Ascending aorta (tissue), 2 donors: ENCODE data around the gene TLCD3A. TPM values are rescaled to one million over a fixed set of nuclear protein-coding genes. Genes with fewer than 3 reads are reported as not detected.
"Not testable (repeated sequence)": the region's sequence is repeated elsewhere in the genome, so short reads cannot be mapped to it uniquely, and the experiment has no call there.

Source experiments
- DNase-seq, 2 donors: peaks; one replicate each; pipeline ENCODE4 v3.0.0-alpha.2; 2019; ENCODE audit warnings: low spot score in 2 of 2
- H3K27ac ChIP-seq, 2 donors: fragments of 200-600 bp; sonication (generic); one replicate each; pipeline ENCODE4 v1.5.1; 2016 to 2017; ENCODE audit warnings: mild to moderate bottlenecking in 1 of 2
- H3K27me3 ChIP-seq: fragments of 200-600 bp; sonication (generic); one replicate; pipeline ENCODE4 v1.5.1; 2017
- H3K36me3 ChIP-seq, 2 donors: fragments of 200-600 bp; sonication (generic); one replicate each; pipeline ENCODE4 v1.5.1; 2016
- H3K4me1 ChIP-seq, 2 donors: fragments of 200-600 bp; sonication (generic); one replicate each; pipeline ENCODE4 v1.5.1; 2016 to 2017; ENCODE audit warnings: mild to moderate bottlenecking in 1 of 2
- H3K4me3 ChIP-seq, 2 donors: fragments of 200-600 bp; sonication (generic); one replicate each; pipeline ENCODE4 v1.5.1; 2016 to 2017; ENCODE audit warnings: mild to moderate bottlenecking in 1 of 2
- H3K9me3 ChIP-seq, 2 donors: fragments of 200-600 bp; sonication (generic); one replicate each; pipeline ENCODE4 v1.5.1; 2016
- CTCF ChIP-seq, 3 experiments: fragments of 200-600 bp in 2 of 3; fragments of 450-650 bp in 1 of 3; sonication (generic) in 2 of 3; IDR thresholded peaks; one replicate each; pipeline ENCODE4 v1.5.1; 2016 to 2019; ENCODE audit warnings: antibody characterized with exemption in 3 of 3, mild to moderate bottlenecking in 1 of 3, moderate library complexity in 1 of 3
- intact Hi-C: fragments of 100-400 bp; cut with DNase I; formaldehyde crosslinking; loops from one replicate; pipeline ENCODE4 v1.15.1; 2023
- total RNA-seq: library from RNA; depleted of rRNA; stranded (reverse); fragments of >200 nt; gene quantifications from one replicate; pipeline ENCODE4 v1.1.0, GENCODE V29; 2016

Gene TLCD3A
- total RNA-seq, 1 donor from 2014 or later: 21.9 TPM

DNA sequence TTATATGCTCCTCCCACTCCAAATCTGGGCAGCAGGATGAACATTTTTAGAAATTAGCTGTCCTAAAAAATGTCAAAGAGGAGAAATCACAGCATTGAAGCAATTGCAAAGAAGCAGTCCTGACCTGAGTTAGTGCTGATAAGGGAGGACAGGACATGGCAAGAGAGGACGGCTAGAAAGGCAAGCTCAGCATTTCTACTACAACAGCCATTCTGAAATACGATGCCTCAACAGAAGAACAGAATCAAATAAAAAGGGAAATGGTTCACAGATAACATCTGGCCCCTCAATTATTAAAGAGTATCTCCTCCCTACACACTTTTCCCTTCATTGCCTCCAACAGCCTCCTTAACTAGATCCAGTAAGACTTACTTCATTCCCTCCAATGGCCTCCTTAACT is 36.0 kb upstream of the TLCD3A start:
- intact Hi-C loops: no loop called here
- no peak for DNase-seq
- H3K9me3 ChIP-seq: no peaks in the 10 kb centered on the region
- H3K36me3 ChIP-seq: peaks cover 33 to 53% of the 10 kb centered on the region in 2 donors
- no peaks in the 10 kb centered on the region for H3K4me1 ChIP-seq
- no peak overlapping the region for H3K4me3 ChIP-seq
- no peak for TF ChIP-seq CTCF (IDR thresholded peaks at IDR 0.05)
- H3K27me3 ChIP-seq: no peaks in the 10 kb centered on the region
- H3K27ac ChIP-seq: no peak overlapping the region

GRCh38 chr17:697682-698081 is 34.7 kb upstream of the TLCD3A start:
- Histone ChIP-seq H3K9me3 (no peaks in the 10 kb centered on the region), H3K4me1 (no peaks in the 10 kb centered on the region), H3K4me3 (no peak overlapping the region), H3K27ac (no peak overlapping the region), H3K36me3 (peaks cover 27 to 55% of the 10 kb centered on the region in 2 donors), H3K27me3 (no peaks in the 10 kb centered on the region)
- no peak for DNase-seq
- intact Hi-C loops: no loop called here
- TF ChIP-seq CTCF (IDR thresholded peaks at IDR 0.05): no peak

DNA sequence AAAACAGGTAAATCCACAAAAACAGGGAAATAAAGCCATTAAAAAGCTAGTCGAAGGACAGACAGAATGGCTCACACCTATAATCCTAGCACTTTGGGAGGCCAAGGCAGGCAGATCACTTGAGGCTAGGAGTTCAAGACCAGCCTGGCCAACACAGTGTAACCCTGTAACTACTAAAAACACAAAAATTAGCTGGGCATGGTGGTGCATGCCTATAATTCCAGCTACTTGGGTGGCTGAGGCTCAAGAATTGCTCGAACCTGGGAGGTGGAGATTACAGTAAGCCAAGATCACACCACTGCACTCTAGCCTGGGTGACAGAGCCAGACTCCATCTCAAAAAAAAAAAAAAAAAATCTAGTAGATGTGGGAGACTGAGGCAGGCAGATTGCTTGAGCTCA is 34.3 kb upstream of the TLCD3A start:
- H3K4me1 ChIP-seq, H3K27ac ChIP-seq, H3K4me3 ChIP-seq, H3K27me3 ChIP-seq, intact Hi-C loops, DNase-seq, H3K9me3 ChIP-seq: not testable (repeated sequence)
- peaks cover 27 to 53% of the 10 kb centered on the region in 2 donors for H3K36me3 ChIP-seq

- H3K27me3 ChIP-seq: no peaks in the 10 kb centered on the region
- no peak for DNase-seq
- no peaks in the 10 kb centered on the region for H3K9me3 ChIP-seq
- peaks cover 22 to 44% of the 10 kb centered on the region in 2 donors for H3K36me3 ChIP-seq
- intact Hi-C loops: no loop called here
- no peak overlapping the region for H3K27ac ChIP-seq
- no peaks in the 10 kb centered on the region for H3K4me1 ChIP-seq
- no peak overlapping the region for H3K4me3 ChIP-seq
- no peak for TF ChIP-seq CTCF (IDR thresholded peaks at IDR 0.05)
Observed at GRCh38 chr17:699345-699744, 33.1 kb upstream of the TLCD3A start.

- Histone ChIP-seq H3K27ac (no peak overlapping the region), H3K4me1 (no peaks in the 10 kb centered on the region), H3K9me3 (no peaks in the 10 kb centered on the region), H3K4me3 (no peak overlapping the region), H3K27me3 (no peaks in the 10 kb centered on the region), H3K36me3 (peaks cover 12 to 32% of the 10 kb centered on the region in 2 donors)
- peak; percentile 63 to 66 (median 65) for TF ChIP-seq CTCF (IDR thresholded peaks at IDR 0.05)
- intact Hi-C loops: loop anchor here (2.0 kb wide), 2 partner anchors 290 to 558 kb away; a partner anchor contains a TSS
- no peak for DNase-seq
Observed at GRCh38 chr17:700504-701094, 31.8 kb upstream of the TLCD3A start.

- H3K4me1 ChIP-seq: no peaks in the 10 kb centered on the region
- no peak overlapping the region for H3K4me3 ChIP-seq
- H3K9me3 ChIP-seq: no peaks in the 10 kb centered on the region
- no peaks in the 10 kb centered on the region for H3K27me3 ChIP-seq
- intact Hi-C loops: no loop called here
- TF ChIP-seq CTCF (IDR thresholded peaks at IDR 0.05): no peak
- H3K27ac ChIP-seq: no peak overlapping the region
- H3K36me3 ChIP-seq: peaks cover 0 to 13% of the 10 kb centered on the region in 2 donors
- no peak for DNase-seq
Observed at GRCh38 chr17:703081-703875, 29.1 kb upstream of the TLCD3A start.
